B cell (primary cell): ENCODE data around the gene DPY19L1. TPM values are rescaled to one million over a fixed set of nuclear protein-coding genes. Genes with fewer than 3 reads are reported as not detected.

Experiments
- ATAC-seq: fragments of 200-7000 bp; cut with Tn5 transposase; one replicate; pipeline ENCODE4 v1.10.0; 2021; ENCODE audit warnings: low read depth, mild to moderate bottlenecking, moderate number of reproducible peaks, moderate library complexity
- CTCF ChIA-PET: fragments of 350-600 bp; sonication (Branson Sonifier 250); formaldehyde crosslinking; loops from one replicate; lab custom pipeline; 2021; ENCODE audit warnings: antibody characterized with exemption, inconsistent platforms; lab: Charles Lee
- POLR2A ChIA-PET: fragments of 350-600 bp; sonication (Branson Sonifier 250); formaldehyde crosslinking; loops from one replicate; lab custom pipeline; 2021; ENCODE audit warnings: antibody characterized with exemption; lab: Charles Lee
- DNase-seq: peaks from one replicate; pipeline ENCODE4 v3.0.0; 2013
- H2AFZ ChIP-seq: 2 replicates; pipeline ENCODE4 v1.6.1; 2012; ENCODE audit warnings: mild to moderate bottlenecking, low read depth, low read length; ENCODE audit not compliant: insufficient read depth, poor library complexity, severe bottlenecking
- H3K27ac ChIP-seq, 2 donors: 1 replicate in 1 of 2; 2 replicates in 1 of 2; pipeline ENCODE4 v1.5.1; 2012 to 2013; ENCODE audit warnings: low read length in 2 of 2, mild to moderate bottlenecking in 2 of 2, moderate library complexity in 1 of 2
- H3K27me3 ChIP-seq, 4 experiments: fragments of 200-600 bp in 1 of 4; sonication (generic) in 1 of 4; replicated peaks in 1 of 4; 1 replicate in 2 of 4; 2 replicates in 2 of 4; pipeline versions ENCODE4 v1.6.1 to v1.7.0; 2013 to 2016; ENCODE audit warnings: low read length in 3 of 4, mild to moderate bottlenecking in 2 of 4, mixed read lengths in 1 of 4, moderate library complexity in 1 of 4; ENCODE audit not compliant: insufficient read depth in 4 of 4, control insufficient read depth in 3 of 4; ENCODE audit errors: control extremely low read depth in 1 of 4
- H3K36me3 ChIP-seq, 2 experiments: replicated peaks in 1 of 2; 1 replicate in 1 of 2; 2 replicates in 1 of 2; pipeline versions ENCODE4 v1.6.1 to v1.7.1; 2013; ENCODE audit warnings: low read length in 1 of 2; ENCODE audit not compliant: insufficient read depth in 2 of 2, control insufficient read depth in 1 of 2; ENCODE audit errors: control extremely low read depth in 1 of 2, extremely low read depth in 1 of 2
- H3K4me1 ChIP-seq, 2 donors: fragments of 200-600 bp in 1 of 2; sonication (generic) in 1 of 2; 1 replicate in 1 of 2; 2 replicates in 1 of 2; pipeline versions ENCODE4 v1.5.1 to v1.6.1; 2013 to 2017; ENCODE audit warnings: low read length in 2 of 2; ENCODE audit not compliant: control insufficient read depth in 2 of 2, insufficient read depth in 2 of 2
- H3K4me2 ChIP-seq: replicated peaks from 2 replicates; pipeline ENCODE3; 2012; ENCODE audit warnings: mild to moderate bottlenecking, low read depth, low read length; ENCODE audit not compliant: poor library complexity, severe bottlenecking
- H3K4me3 ChIP-seq, 5 experiments: fragments of 200-600 bp in 1 of 5; sonication (generic) in 1 of 5; 1 replicate in 3 of 5; 2 replicates in 2 of 5; pipeline versions ENCODE4 v1.5.1 to v1.7.0; 2011 to 2016; ENCODE audit warnings: low read length in 4 of 5, mild to moderate bottlenecking in 4 of 5, low read depth in 2 of 5, control low read depth in 1 of 5, moderate library complexity in 1 of 5; ENCODE audit not compliant: insufficient read depth in 1 of 5; ENCODE audit errors: control extremely low read depth in 1 of 5, extremely low read depth in 1 of 5
- H3K79me2 ChIP-seq: fragments of 200-600 bp; sonication (generic); one replicate; pipeline ENCODE4 v1.6.0; 2016; ENCODE audit warnings: low read length; ENCODE audit not compliant: control insufficient read depth, insufficient read depth
- H3K9ac ChIP-seq: fragments of 200-600 bp; sonication (generic); 2 replicates; pipeline ENCODE4 v1.6.1; 2017; ENCODE audit warnings: mild to moderate bottlenecking, low read length, moderate library complexity
- H3K9me3 ChIP-seq, 3 donors: one replicate each; pipeline versions ENCODE4 v1.6.1 to v1.7.1; 2013; ENCODE audit warnings: low read length in 2 of 3; ENCODE audit not compliant: control insufficient read depth in 2 of 3, insufficient read depth in 1 of 3; ENCODE audit errors: control extremely low read depth in 1 of 3
- H4K20me1 ChIP-seq: 2 replicates; pipeline ENCODE4 v1.6.0; 2012; ENCODE audit warnings: mild to moderate bottlenecking, low read length; ENCODE audit not compliant: insufficient read depth, control insufficient read depth, poor library complexity, severe bottlenecking
- H3K27ac Mint-ChIP-seq: one replicate; pipeline ENCODE4 v1.8.0; 2021; ENCODE audit warnings: mixed read lengths
- H3K27me3 Mint-ChIP-seq: one replicate; pipeline ENCODE4 v1.8.0; 2021; ENCODE audit warnings: mixed read lengths
- H3K4me1 Mint-ChIP-seq: one replicate; pipeline ENCODE4 v1.8.0; 2021; ENCODE audit warnings: mixed read lengths
- H3K4me3 Mint-ChIP-seq: one replicate; pipeline ENCODE4 v1.8.0; 2021; ENCODE audit warnings: mixed read lengths
- H3K9me3 Mint-ChIP-seq: one replicate; pipeline ENCODE4 v1.8.0; 2022; ENCODE audit warnings: mixed read lengths; ENCODE audit not compliant: insufficient read depth
- CTCF ChIP-seq: fragments of 200-600 bp; IDR thresholded peaks from one replicate; pipeline ENCODE4 v1.8.0; 2022; ENCODE audit warnings: antibody characterized with exemption, mild to moderate bottlenecking
- EZH2 ChIP-seq: IDR thresholded peaks from 2 replicates; pipeline ENCODE4 v1.6.1; 2012; ENCODE audit warnings: borderline replicate concordance, low read depth, mild to moderate bottlenecking, moderate library complexity, low read length; ENCODE audit not compliant: insufficient read depth, poor library complexity, severe bottlenecking
- WGBS: methylation state at CpG from one replicate; pipeline ENCODE4 v1.1.5; 2013; ENCODE audit warnings: missing lambda C conversion rate; ENCODE audit not compliant: insufficient coverage; 5-methylcytosine and 5-hydroxymethylcytosine counted together
- intact Hi-C: fragments of 100-400 bp; cut with micrococcal nuclease; formaldehyde crosslinking; loops from one replicate; pipeline ENCODE4 v1.10.0; 2022
- polyA plus RNA-seq: library from polyadenylated mRNA; depleted of rRNA; stranded (reverse); fragments of >200 nt; gene quantifications from 2 replicates; pipeline ENCODE4 v1.2.3, GENCODE V29; 2012
- total RNA-seq, 2 donors: library from RNA; stranded (reverse); fragments of 120-200 nt in 1 of 2; gene quantifications; 1 replicate in 1 of 2; 2 replicates in 1 of 2; pipeline versions ENCODE4 v1.2.3 to v1.2.4, GENCODE V29; 2013 to 2022

Gene DPY19L1
- total and polyA plus RNA-seq, 2 donors (not counting 1 experiment from before 2014, with no cell fraction given), result 2.0 to 13.0 TPM

GRCh38 chr7:35040906-35041305 lies 3.6 kb upstream of the DPY19L1 start:
- ChIA-PET CTCF (no interaction called here), POLR2A (no interaction called here)
- H3K9me3 Mint-ChIP-seq, result no peaks in the 10 kb centered on the region
- Histone ChIP-seq H3K27me3 (no peaks in the 10 kb centered on the region), H3K4me1 (peaks cover 11 to 13% of the 10 kb centered on the region in 2 donors), H3K9ac (no peak overlapping the region), H3K4me3 (no peak overlapping the region), H3K36me3 (no peaks in the 10 kb centered on the region), H3K27ac (no peak overlapping the region), H3K79me2 (no peaks in the 10 kb centered on the region), H3K9me3 (no peaks in the 10 kb centered on the region), H4K20me1 (no peaks in the 10 kb centered on the region), H2AFZ (no peak overlapping the region), H3K4me2 (no peak overlapping the region)
- intact Hi-C loops, result no loop called here
- H3K4me3 Mint-ChIP-seq, result no peak overlapping the region
- ATAC-seq (no peak), DNase-seq (no peak)
- peaks cover 13% of the 10 kb centered on the region for H3K4me1 Mint-ChIP-seq
- H3K27ac Mint-ChIP-seq, result no peak overlapping the region
- H3K27me3 Mint-ChIP-seq, result no peaks in the 10 kb centered on the region
- TF ChIP-seq EZH2, result no peak

- Histone ChIP-seq H3K4me1 (peaks cover 15 to 18% of the 10 kb centered on the region in 2 donors), H3K9ac (no peak overlapping the region), H3K27ac (no peak overlapping the region), H4K20me1 (no peaks in the 10 kb centered on the region), H2AFZ (no peak overlapping the region), H3K4me2 (no peak overlapping the region), H3K9me3 (no peaks in the 10 kb centered on the region), H3K79me2 (peaks cover 3% of the 10 kb centered on the region), H3K4me3 (no peak overlapping the region), H3K36me3 (no peaks in the 10 kb centered on the region), H3K27me3 (no peaks in the 10 kb centered on the region)
- WGBS, result 86% methylated on average over 2 of the region's 5 CpGs
- ChIA-PET POLR2A (no interaction called here), CTCF (no interaction called here)
- Mint-ChIP-seq H3K27ac (no peak overlapping the region), H3K9me3 (no peaks in the 10 kb centered on the region), H3K4me3 (no peak overlapping the region), H3K27me3 (no peaks in the 10 kb centered on the region), H3K4me1 (peaks cover 25% of the 10 kb centered on the region)
- TF ChIP-seq EZH2 (no peak), CTCF (no peak)
- intact Hi-C loops, result loop anchor here (2.0 to 10.0 kb wide), 3 partner anchors 655 to 1912 kb away; partner anchors contain the start of genes BBS9, HERPUD2 and SEPTIN7
- ATAC-seq (no peak), DNase-seq (no peak)
Observed at GRCh38 chr7:35039343-35039742, 2.1 kb upstream of the DPY19L1 start.
